ENCODE data around the gene SCMH1. TPM values are rescaled to one million over a fixed set of nuclear protein-coding genes. Genes with fewer than 3 reads are reported as not detected.

SCMH1 gene
- polyA plus RNA-seq, 2 of the 4 experiments (the other 2 are of a cell fraction): 11.6 to 26.7 TPM

GRCh38 chr1:41175546-41175945, 66.6 kb downstream of the SCMH1 start:
- no peak for FAIRE-seq
- POLR2A ChIA-PET: no interaction called here
- Histone ChIP-seq H3K27ac (no peak overlapping the region), H3K9me3 (no peaks in the 10 kb centered on the region), H3K4me1 (0 out of 3 replicates have a peak, but pooled peaks cover 3% of the 10 kb centered on the region), H3K4me3 (no peak overlapping the region), H3K4me2 (no peak overlapping the region)
- no peak for ATAC-seq
- CTCF ChIA-PET: no interaction called here
- no peak for TF ChIP-seq KDM5A (IDR thresholded peaks at IDR 0.05)
- no peak for TF ChIP-seq POLR2A (IDR thresholded peaks at IDR 0.05; ENCODE audit: low read length)
- no peak for TF ChIP-seq FOSB (CRISPR knock-in tag; IDR thresholded peaks at IDR 0.05)
- TF ChIP-seq FOXS1 (CRISPR knock-in tag; IDR thresholded peaks at IDR 0.05): no peak
- no peak for TF ChIP-seq SREBF2 (IDR thresholded peaks at IDR 0.05)
- TF ChIP-seq SMC3 (IDR thresholded peaks at IDR 0.05): no peak
- TF ChIP-seq HOXB13 (CRISPR knock-in tag; IDR thresholded peaks at IDR 0.05; ENCODE audit: low read depth): no peak
- TF ChIP-seq CBX2 (IDR thresholded peaks at IDR 0.05; ENCODE audit: borderline replicate concordance, low read depth): no peak
- no peak for DNase-seq (ENCODE audit: low read depth in 1 of 2, low spot score in 1 of 2)

- no peak overlapping the region for H3K4me2 ChIP-seq
- no peak for ATAC-seq
- POLR2A ChIA-PET: no interaction called here
These were observed 67.9 kb downstream of the SCMH1 start for GRCh38 chr1:41174170-41174569.

GRCh38 chr1:41173651-41174050, 68.5 kb downstream of the SCMH1 start:
- Histone ChIP-seq H3K4me1 (0 out of 3 replicates have a peak, but pooled peaks cover 3% of the 10 kb centered on the region), H3K9me3 (peaks cover 4% of the 10 kb centered on the region; the same call in 1 of the 3 replicates), H3K4me3 (no peak overlapping the region), H3K27ac (no peak overlapping the region), H3K4me2 (no peak overlapping the region)
- FAIRE-seq (no peak), ATAC-seq (no peak), DNase-seq (ENCODE audit: low read depth in 1 of 2, low spot score in 1 of 2) (no peak)
- ChIA-PET CTCF (no interaction called here), POLR2A (no interaction called here)
- no peak for TF ChIP-seq EHF (CRISPR knock-in tag; IDR thresholded peaks at IDR 0.05)
- TF ChIP-seq REST (IDR thresholded peaks at IDR 0.05): no peak
- no peak for TF ChIP-seq HMGXB4 (CRISPR knock-in tag; IDR thresholded peaks at IDR 0.05; ENCODE audit: borderline replicate concordance)
- no peak for TF ChIP-seq HDAC2 (IDR thresholded peaks at IDR 0.05)
- no peak for TF ChIP-seq E2F6 (IDR thresholded peaks at IDR 0.05; ENCODE audit: borderline replicate concordance, low read depth)
- no peak for TF ChIP-seq PHF8 (IDR thresholded peaks at IDR 0.05; ENCODE audit: borderline replicate concordance, low read depth)
- TF ChIP-seq RCOR1 (IDR thresholded peaks at IDR 0.05; ENCODE audit: low read depth, low read length): no peak

More at GRCh38 chr1:41174170-41174569, 67.9 kb downstream of the SCMH1 start:
- DNase-seq (ENCODE audit: low read depth in 1 of 2, low spot score in 1 of 2) (no peak), FAIRE-seq (no peak)
- Histone ChIP-seq H3K27ac (no peak overlapping the region), H3K4me3 (no peak overlapping the region), H3K4me1 (0 out of 3 replicates have a peak, but pooled peaks cover 3% of the 10 kb centered on the region), H3K9me3 (no peaks in the 10 kb centered on the region)
- CTCF ChIA-PET: no interaction called here
- TF ChIP-seq PBX3 (IDR thresholded peaks at IDR 0.05) (no peak), NR3C1 (IDR thresholded peaks at IDR 0.05) (no peak), HDAC2 (IDR thresholded peaks at IDR 0.05) (no peak), FOSL2 (IDR thresholded peaks at IDR 0.05) (no peak), FOSL2 (CRISPR knock-in tag; IDR thresholded peaks at IDR 0.05) (no peak), ELK1 (IDR thresholded peaks at IDR 0.05; ENCODE audit: low read depth, low read length) (no peak), MAX (IDR thresholded peaks at IDR 0.05) (no peak), TP53 (CRISPR knock-in tag; IDR thresholded peaks at IDR 0.05) (no peak), SMC3 (IDR thresholded peaks at IDR 0.05) (no peak), MAZ (IDR thresholded peaks at IDR 0.05; ENCODE audit: borderline replicate concordance, low read depth, low read length) (no peak), ZSCAN20 (CRISPR knock-in tag; IDR thresholded peaks at IDR 0.05) (no peak), RCOR1 (IDR thresholded peaks at IDR 0.05; ENCODE audit: low read depth, low read length) (no peak), FOSB (CRISPR knock-in tag; IDR thresholded peaks at IDR 0.05) (no peak), NPAS2 (CRISPR knock-in tag; IDR thresholded peaks at IDR 0.05; ENCODE audit: borderline replicate concordance) (no peak), MAFK (IDR thresholded peaks at IDR 0.05; ENCODE audit: partially characterized antibody) (no peak), JUNB (IDR thresholded peaks at IDR 0.05) (no peak), EP300 (IDR thresholded peaks at IDR 0.05) (no peak), HOXA7 (CRISPR knock-in tag; IDR thresholded peaks at IDR 0.05) (no peak), KDM5A (IDR thresholded peaks at IDR 0.05) (no peak), TFCP2L1 (CRISPR knock-in tag; IDR thresholded peaks at IDR 0.05) (no peak)
- WGBS (ENCODE audit: missing lambda C conversion rate): 67% methylated on average over 1 of the region's 1 CpG
